Activated CD8-positive, alpha-beta memory T cell treated with anti-CD3 and anti-CD28 coated beads, Interleukin-2, amount 50 U/mL, for 4 hours (primary cell): ENCODE measurements around the gene ANKRD62.

Source experiments
- DNase-seq: peaks from one replicate; pipeline ENCODE4 v3.0.0-alpha.2; 2020

Gene ANKRD62

DNA sequence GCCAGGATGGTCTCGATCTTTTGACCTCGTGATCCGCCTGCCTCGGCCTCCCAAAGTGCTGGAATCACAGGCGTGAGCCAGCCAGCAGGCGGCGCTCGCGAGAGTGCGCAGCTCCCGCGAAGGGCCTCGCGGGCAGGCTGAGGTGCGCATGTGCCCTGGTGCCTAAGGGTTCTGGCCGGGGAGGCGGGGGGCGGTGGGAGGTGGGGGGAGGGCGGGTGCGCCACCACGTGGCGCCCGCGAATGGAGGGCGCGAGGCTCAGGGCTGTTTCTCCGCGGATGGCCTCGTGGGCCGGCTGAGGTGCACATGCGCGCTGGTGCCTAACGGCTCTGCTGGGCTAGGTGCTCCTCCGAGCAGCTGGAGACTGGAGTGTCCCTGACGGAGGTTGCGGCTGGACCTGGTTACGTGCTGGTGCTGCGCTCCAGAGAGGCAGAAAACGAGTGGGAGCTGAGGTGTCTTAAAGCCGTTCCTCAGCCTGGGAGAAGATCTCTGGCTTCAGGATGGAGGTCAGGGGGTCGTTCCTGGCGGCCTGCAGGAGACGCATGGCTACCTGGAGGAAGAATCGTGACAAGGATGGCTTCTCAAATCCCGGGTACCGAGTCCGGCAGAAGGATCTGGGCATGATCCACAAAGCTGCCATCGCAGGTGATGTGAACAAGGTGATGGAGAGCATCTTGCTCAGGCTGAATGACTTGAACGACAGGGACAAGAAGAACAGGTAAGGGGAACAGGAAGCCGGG, at the start of gene ANKRD62:
Gene ANKRD62 (plus strand): TSS at position 324 of the 738 bp plus-strand sequence. CDS start 175 bp downstream, at position 499.
- no peak for DNase-seq

DNA sequence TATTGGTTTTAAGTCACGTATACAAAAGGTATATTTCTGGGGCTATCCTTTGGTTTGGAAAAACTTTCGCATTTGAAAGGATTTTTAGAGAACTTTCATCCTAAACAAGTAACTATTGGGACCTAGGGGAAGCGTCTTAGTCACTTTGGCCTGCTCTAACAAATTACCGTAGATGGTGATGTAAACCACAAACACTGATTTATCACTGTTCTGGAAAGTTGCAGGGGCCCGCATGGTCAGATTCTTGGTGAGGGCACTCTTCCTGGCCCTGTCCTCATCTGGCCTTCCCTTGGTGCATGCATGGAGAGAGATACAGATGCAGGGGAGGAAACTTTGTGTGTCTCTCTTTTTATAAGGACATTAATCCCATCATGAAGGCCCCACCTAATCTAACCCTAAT, 49.1 kb upstream of the ANKRD62 start:
- DNase-seq, result no peak

DNA sequence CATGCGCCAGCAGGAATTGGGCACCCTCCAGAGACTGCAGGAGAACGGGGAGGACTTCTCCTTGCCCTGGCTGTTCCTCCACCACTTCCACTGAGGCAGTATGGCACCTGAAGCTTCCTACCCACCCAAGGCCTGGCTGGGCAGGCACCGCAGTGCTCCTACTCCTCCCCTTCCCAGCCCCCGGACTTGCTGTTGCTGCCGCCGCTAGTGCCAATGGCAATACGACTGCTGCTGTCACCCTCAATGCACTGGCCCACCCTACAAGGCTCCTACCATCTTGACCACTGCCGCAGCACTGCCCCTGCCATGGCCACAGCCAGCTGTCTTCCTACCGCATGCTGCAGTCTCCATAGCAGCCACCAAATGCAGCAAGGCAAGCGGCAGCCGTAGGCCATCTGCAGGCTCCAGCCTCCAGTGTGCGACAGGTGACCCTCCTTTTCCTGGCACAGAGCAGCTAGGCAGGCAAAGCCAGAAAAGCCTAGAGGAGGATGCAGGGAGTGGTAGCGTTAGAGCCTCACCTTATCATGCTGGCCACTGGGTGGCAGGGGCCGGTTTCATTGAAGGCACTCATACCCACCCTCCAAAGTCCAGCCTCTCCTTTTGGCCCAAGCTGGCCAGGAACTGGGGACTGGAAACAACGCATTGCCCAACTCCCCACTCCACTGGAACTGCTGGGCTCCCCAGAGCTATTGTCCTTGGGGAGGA, 47.4 kb upstream of the ANKRD62 start:
- DNase-seq, result no peak

GRCh38 chr18:12046751-12047335, 46.8 kb upstream of the ANKRD62 start:
- DNase-seq, result no peak

DNA sequence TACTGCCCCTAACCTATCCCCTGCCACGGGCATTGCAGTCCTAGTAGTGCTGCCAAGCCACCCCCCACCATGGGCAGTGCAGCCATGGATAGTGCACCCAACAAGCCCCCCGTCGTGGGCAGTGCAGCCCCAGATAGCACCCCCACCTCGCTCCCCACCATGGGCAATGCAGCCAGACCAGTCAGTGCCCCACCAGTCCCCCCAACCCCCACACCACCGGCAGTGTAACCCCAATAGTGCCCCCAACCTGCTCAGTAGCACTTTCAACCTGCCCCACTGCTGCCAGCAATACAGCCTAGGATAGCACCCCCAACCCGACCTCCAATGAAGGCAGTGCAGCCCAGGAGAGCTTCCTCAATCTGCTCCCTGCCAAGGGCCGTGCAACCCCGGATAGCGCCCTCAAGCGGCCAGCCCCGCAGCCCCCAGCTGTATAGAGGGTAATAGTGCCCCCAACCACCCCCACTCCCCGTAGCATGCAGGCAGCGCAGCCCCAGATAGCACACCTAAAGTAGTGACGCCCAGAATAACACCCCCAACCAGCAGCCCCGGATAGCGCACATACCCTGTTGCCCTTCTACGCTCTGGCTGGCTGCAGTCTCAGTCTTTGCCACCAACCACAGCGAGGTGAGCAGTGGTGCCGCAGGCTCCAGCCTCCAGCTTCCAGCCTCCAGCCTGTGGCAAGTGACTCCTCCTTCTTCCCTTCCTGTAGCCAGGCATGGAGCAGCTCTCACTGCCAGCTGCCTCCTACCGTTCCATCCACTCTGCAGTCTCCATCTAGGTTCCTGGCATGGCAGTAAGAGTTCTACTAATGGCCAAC, 45.4 kb upstream of the ANKRD62 start:
- no peak for DNase-seq

DNA sequence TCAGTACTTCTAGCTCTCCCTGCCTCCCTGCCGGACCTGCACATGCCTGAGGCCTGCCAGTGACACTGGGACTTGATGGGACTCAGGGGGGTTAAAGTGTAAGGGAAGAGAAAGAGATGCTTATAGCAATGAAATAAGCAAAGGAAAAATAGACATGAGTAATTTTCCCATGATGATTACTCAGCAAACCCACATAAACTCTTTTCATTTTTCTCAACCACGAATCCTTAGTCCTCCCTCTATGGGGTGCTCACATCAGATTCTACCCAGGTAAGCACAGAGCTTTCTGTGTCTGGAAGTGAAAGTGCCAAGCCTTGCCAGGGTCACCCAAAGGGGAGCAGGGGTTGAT, 44.8 kb upstream of the ANKRD62 start:
- no peak for DNase-seq

GRCh38 chr18:12049978-12050811, 43.4 kb upstream of the ANKRD62 start:
- no peak for DNase-seq

DNA sequence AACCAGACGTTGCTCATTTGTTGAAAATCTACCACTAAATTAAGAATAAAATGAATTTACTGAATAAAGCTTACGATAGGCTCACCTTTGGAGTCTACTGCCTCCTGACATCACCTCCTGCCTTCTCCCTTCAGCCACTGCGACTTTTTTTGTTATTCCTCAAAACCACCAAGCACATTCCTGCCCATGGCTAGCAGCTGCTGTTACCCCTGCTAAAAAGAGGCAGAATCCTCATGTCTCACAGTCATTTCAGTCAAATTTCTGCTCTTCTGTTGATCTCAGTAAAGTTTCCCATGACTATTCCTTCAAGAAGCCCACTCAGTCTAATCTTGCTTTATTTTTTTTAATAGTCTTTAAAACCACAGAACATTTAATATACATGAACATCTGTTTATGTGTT, 40.8 kb upstream of the ANKRD62 start:
- no peak for DNase-seq

DNA sequence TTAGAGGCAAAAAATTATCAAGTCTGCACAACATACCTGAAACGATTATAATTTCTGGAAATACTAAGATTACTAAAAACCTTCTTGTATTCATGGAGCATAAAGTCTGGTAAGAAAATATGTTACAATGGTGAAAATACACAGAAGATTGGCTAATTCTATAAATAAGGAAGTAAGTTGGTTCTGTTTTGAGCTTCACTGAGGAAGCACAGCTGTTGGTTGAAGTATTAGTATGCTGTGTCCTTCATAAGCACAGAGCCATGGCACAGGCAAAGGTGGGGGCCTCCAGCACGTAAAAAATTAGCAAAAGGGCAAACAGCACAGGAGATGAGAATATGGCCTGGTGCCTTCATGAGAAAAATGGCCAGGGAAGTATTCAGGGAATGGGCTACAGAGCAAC, 40.4 kb upstream of the ANKRD62 start:
- no peak for DNase-seq

GRCh38 chr18:12056034-12056883, 37.4 kb upstream of the ANKRD62 start:
- no peak for DNase-seq

GRCh38 chr18:12056884-12057402, 36.7 kb upstream of the ANKRD62 start:
- no peak for DNase-seq

DNA sequence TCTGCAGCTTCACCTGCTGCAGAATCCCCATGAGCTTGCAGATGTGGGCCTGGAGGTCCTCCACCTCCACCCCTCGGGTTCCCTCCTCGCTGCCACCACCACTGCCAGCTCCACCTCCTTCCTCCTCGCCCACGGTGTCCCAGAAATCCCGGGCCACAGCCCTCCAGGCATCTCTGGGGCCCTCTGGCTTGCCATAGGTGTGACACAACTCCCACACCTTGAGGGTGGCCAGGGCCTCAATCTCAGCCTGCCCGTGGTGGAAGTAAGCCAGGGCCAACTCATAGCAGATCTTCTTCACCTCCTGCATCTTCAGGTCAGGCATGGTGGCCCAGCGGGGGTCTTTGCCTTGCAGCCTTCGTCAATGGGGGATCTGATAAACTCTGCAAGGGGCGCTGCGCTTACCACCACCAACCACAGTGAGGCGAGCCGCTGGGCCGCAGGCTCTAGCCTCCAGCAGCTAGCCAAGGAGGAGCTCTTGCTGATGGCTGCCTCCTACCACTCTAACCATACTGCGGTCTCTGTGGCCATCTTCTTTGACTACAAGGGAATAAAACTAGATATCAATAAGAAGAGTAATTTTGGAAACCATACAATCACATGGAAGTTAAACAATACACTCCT, 36.1 kb upstream of the ANKRD62 start:
- DNase-seq, result no peak

- DNase-seq, result no peak
Observed at GRCh38 chr18:12059334-12060181, 34.1 kb upstream of the ANKRD62 start.

- no peak for DNase-seq
Observed at GRCh38 chr18:12060182-12060870, 33.3 kb upstream of the ANKRD62 start.

- no peak for DNase-seq
Observed at GRCh38 chr18:12061685-12062084, 32.0 kb upstream of the ANKRD62 start.

GRCh38 chr18:12062974-12063373, 30.7 kb upstream of the ANKRD62 start:
- no peak for DNase-seq

GRCh38 chr18:12064086-12064763, 29.4 kb upstream of the ANKRD62 start:
- no peak for DNase-seq

DNA sequence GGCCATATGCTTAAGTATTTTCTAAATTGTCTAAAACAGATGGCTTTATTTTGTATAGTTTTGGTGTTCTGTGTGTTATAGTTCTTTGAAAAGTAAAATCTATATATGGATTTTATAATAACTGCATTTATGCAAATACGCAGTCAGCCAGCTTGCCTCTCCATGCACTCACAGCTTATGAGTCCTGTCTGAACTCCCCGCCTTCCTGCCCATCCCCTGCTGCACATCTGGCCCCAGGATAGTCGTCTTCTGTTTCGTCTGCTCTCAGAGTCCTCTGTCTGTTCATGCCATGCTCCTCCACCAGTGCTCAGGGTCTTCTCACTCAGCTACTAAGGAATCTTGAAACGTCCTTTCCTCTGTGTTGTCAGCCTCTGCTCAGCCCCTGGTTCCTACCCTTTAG, 28.2 kb upstream of the ANKRD62 start:
- DNase-seq, result no peak
